Loucy (cell line): ENCODE data around the gene AKAP1.

ENCODE experiments used
- EZH2phosphoT487 ChIP-seq: fragments of 200-600 bp; IDR thresholded peaks from 2 replicates; pipeline ENCODE4 v1.6.1; 2018; ENCODE audit warnings: antibody characterized with exemption, mild to moderate bottlenecking, moderate library complexity, borderline replicate concordance
- TF ChIP-seq, protein P1 (sequence below): fragments of 200-600 bp; sonication (generic); conservative IDR thresholded peaks from 2 replicates; pipeline ENCODE4 v1.5.1; 2014; ENCODE audit warnings: mild to moderate bottlenecking, antibody characterized with exemption, low read length

DNA sequence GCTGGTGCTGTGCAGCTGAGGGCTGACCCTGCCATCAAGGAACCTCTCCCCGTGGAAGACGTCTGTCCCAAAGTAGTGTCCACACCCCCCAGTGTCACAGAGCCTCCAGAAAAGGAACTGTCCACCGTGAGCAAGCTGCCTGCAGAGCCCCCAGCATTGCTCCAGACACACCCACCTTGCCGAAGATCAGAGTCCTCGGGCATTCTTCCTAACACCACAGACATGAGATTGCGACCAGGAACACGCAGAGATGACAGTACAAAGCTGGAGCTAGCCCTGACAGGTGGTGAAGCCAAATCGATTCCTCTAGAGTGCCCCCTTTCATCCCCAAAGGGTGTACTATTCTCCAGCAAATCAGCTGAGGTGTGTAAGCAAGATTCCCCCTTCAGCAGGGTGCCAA lies 20.5 kb downstream of the AKAP1 start:
- TF ChIP-seq, protein P1, sequence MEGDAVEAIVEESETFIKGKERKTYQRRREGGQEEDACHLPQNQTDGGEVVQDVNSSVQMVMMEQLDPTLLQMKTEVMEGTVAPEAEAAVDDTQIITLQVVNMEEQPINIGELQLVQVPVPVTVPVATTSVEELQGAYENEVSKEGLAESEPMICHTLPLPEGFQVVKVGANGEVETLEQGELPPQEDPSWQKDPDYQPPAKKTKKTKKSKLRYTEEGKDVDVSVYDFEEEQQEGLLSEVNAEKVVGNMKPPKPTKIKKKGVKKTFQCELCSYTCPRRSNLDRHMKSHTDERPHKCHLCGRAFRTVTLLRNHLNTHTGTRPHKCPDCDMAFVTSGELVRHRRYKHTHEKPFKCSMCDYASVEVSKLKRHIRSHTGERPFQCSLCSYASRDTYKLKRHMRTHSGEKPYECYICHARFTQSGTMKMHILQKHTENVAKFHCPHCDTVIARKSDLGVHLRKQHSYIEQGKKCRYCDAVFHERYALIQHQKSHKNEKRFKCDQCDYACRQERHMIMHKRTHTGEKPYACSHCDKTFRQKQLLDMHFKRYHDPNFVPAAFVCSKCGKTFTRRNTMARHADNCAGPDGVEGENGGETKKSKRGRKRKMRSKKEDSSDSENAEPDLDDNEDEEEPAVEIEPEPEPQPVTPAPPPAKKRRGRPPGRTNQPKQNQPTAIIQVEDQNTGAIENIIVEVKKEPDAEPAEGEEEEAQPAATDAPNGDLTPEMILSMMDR, result no peak
- no peak for TF ChIP-seq EZH2phosphoT487
